Gastroesophageal sphincter (tissue), 3 donors: ENCODE data around the gene CCSER1.

Experiments
- POLR2A ChIP-seq, 2 donors: fragments of 450-650 bp; IDR thresholded peaks; one replicate each; pipeline ENCODE4 v1.6.1; 2017; ENCODE audit warnings: antibody characterized with exemption in 2 of 2, mild to moderate bottlenecking in 2 of 2, moderate library complexity in 1 of 2
- POLR2AphosphoS5 ChIP-seq: sonication (generic); formaldehyde crosslinking; IDR thresholded peaks from one replicate; pipeline ENCODE4 v1.6.1; 2017; ENCODE audit warnings: antibody characterized with exemption
- TF ChIP-seq, protein P1 (sequence below), 4 experiments: fragments of 200-600 bp in 2 of 4; fragments of 450-650 bp in 2 of 4; sonication (generic) in 1 of 4; IDR thresholded peaks; one replicate each; pipeline ENCODE4 v1.5.1; 2017 to 2019; ENCODE audit warnings: antibody characterized with exemption in 4 of 4, mild to moderate bottlenecking in 2 of 4, moderate library complexity in 2 of 4

- TF ChIP-seq POLR2A (IDR thresholded peaks at IDR 0.05) (no peak), POLR2AphosphoS5 (no peak)
- TF ChIP-seq, protein P1, sequence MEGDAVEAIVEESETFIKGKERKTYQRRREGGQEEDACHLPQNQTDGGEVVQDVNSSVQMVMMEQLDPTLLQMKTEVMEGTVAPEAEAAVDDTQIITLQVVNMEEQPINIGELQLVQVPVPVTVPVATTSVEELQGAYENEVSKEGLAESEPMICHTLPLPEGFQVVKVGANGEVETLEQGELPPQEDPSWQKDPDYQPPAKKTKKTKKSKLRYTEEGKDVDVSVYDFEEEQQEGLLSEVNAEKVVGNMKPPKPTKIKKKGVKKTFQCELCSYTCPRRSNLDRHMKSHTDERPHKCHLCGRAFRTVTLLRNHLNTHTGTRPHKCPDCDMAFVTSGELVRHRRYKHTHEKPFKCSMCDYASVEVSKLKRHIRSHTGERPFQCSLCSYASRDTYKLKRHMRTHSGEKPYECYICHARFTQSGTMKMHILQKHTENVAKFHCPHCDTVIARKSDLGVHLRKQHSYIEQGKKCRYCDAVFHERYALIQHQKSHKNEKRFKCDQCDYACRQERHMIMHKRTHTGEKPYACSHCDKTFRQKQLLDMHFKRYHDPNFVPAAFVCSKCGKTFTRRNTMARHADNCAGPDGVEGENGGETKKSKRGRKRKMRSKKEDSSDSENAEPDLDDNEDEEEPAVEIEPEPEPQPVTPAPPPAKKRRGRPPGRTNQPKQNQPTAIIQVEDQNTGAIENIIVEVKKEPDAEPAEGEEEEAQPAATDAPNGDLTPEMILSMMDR (IDR thresholded peaks at IDR 0.05): no peak
Observed at GRCh38 chr4:90792696-90793095, 665.5 kb downstream of the CCSER1 start.
